ENCODE results near the gene MRTO4. TPM values are rescaled to one million over a fixed set of nuclear protein-coding genes. Genes with fewer than 3 reads are reported as not detected.

The MRTO4 gene
- total and polyA plus RNA-seq, 2 of the 13 experiments (the other 11 are each of a cell fraction or from before 2014, with no cell fraction given) = 28.1 to 59.2 TPM

- TF ChIP-seq ZNF646 (CRISPR knock-in tag; IDR thresholded peaks at IDR 0.05) = no peak
- TF ChIP-seq FOXM1 (CRISPR knock-in tag; IDR thresholded peaks at IDR 0.05) = no peak
- no peak for TF ChIP-seq ZNF329 (CRISPR knock-in tag; IDR thresholded peaks at IDR 0.05; ENCODE audit: low read depth)
- no peak for TF ChIP-seq THAP9 (CRISPR knock-in tag; IDR thresholded peaks at IDR 0.05; ENCODE audit: borderline replicate concordance)
- no peak for TF ChIP-seq SMYD3 (CRISPR knock-in tag; IDR thresholded peaks at IDR 0.05)
- no peak for TF ChIP-seq TOPORS (CRISPR knock-in tag; IDR thresholded peaks at IDR 0.05)
- no peak for TF ChIP-seq KDM6A (CRISPR knock-in tag; IDR thresholded peaks at IDR 0.05; ENCODE audit: low read depth)
- TF ChIP-seq TCF7 (IDR thresholded peaks at IDR 0.05; ENCODE audit: low read depth) = no peak
- no peak for TF ChIP-seq DRAP1 (CRISPR knock-in tag; IDR thresholded peaks at IDR 0.05)
- TF ChIP-seq HIC2 (CRISPR knock-in tag; IDR thresholded peaks at IDR 0.05; ENCODE audit: low read depth) = no peak
- TF ChIP-seq ZNF652 (CRISPR knock-in tag; IDR thresholded peaks at IDR 0.05; ENCODE audit: borderline replicate concordance, low read depth) = no peak
- TF ChIP-seq MAZ (IDR thresholded peaks at IDR 0.05; ENCODE audit: borderline replicate concordance, low read depth, low read length) = no peak
- TF ChIP-seq MAZ (CRISPR knock-in tag; IDR thresholded peaks at IDR 0.05; ENCODE audit: low read depth) = no peak
- TF ChIP-seq, protein P1, sequence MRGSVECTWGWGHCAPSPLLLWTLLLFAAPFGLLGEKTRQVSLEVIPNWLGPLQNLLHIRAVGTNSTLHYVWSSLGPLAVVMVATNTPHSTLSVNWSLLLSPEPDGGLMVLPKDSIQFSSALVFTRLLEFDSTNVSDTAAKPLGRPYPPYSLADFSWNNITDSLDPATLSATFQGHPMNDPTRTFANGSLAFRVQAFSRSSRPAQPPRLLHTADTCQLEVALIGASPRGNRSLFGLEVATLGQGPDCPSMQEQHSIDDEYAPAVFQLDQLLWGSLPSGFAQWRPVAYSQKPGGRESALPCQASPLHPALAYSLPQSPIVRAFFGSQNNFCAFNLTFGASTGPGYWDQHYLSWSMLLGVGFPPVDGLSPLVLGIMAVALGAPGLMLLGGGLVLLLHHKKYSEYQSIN (CRISPR knock-in tag; IDR thresholded peaks at IDR 0.05; ENCODE audit: borderline replicate concordance) = no peak
- no peak for TF ChIP-seq CENPBD1 (CRISPR knock-in tag; IDR thresholded peaks at IDR 0.05; ENCODE audit: borderline replicate concordance, low read depth)
Measured at GRCh38 chr1:19222979-19223824, 28.4 kb upstream of the MRTO4 start (continued).
